EH (cell line): ENCODE data around the gene C1QTNF7.

Source experiments
- DNase-seq: peaks from one replicate; pipeline ENCODE4 v3.0.0-alpha.2; 2015; ENCODE audit warnings: low read depth

C1QTNF7 gene

GRCh38 chr4:15413623-15414019 lies 14.2 kb upstream of the C1QTNF7 start:
- DNase-seq = no peak

GRCh38 chr4:15414551-15415091 lies 13.2 kb upstream of the C1QTNF7 start:
- peak; percentile 78 for DNase-seq

GRCh38 chr4:15416357-15417232 lies 11.2 kb upstream of the C1QTNF7 start:
- DNase-seq = no peak

- no peak for DNase-seq
Measured at GRCh38 chr4:15417233-15417660, 10.6 kb upstream of the C1QTNF7 start.

- DNase-seq = no peak
Measured at GRCh38 chr4:15418956-15419355, 8.9 kb upstream of the C1QTNF7 start.

GRCh38 chr4:15420642-15421041 lies 7.2 kb upstream of the C1QTNF7 start:
- DNase-seq = peak; percentile 68

GRCh38 chr4:15423285-15423711 lies 4.5 kb upstream of the C1QTNF7 start:
- no peak for DNase-seq

GRCh38 chr4:15425520-15425919 lies 2.3 kb upstream of the C1QTNF7 start:
- DNase-seq = no peak

GRCh38 chr4:15427161-15427560 lies 672 bp upstream of the C1QTNF7 start:
- DNase-seq = no peak

GRCh38 chr4:15428611-15429010 lies 778 bp downstream of the C1QTNF7 start:
- no peak for DNase-seq

GRCh38 chr4:15434091-15434490 lies 6.3 kb downstream of the C1QTNF7 start:
- DNase-seq = no peak

- DNase-seq = no peak
Measured at GRCh38 chr4:15434676-15435075, 6.8 kb downstream of the C1QTNF7 start.

GRCh38 chr4:15436513-15436912 lies 8.7 kb downstream of the C1QTNF7 start:
- peak; percentile 59 for DNase-seq

- DNase-seq = peak; percentile 41
Measured at GRCh38 chr4:15438939-15439524, 11.2 kb downstream of the C1QTNF7 start.

GRCh38 chr4:15443371-15444160 lies 15.7 kb downstream of the C1QTNF7 start:
- DNase-seq = no peak

GRCh38 chr4:15444276-15444675 lies 16.4 kb downstream of the C1QTNF7 start:
- DNase-seq = no peak

GRCh38 chr4:15444879-15445547 lies 17.2 kb downstream of the C1QTNF7 start:
- no peak for DNase-seq

- DNase-seq = peak; percentile 82
Measured at GRCh38 chr4:15451181-15451865, 23.5 kb downstream of the C1QTNF7 start.

GRCh38 chr4:15451866-15452765 lies 24.3 kb downstream of the C1QTNF7 start:
- DNase-seq = peak; percentile 96

- DNase-seq = peak; percentile 41
Measured at GRCh38 chr4:15455290-15455689, 27.5 kb downstream of the C1QTNF7 start.
